Stimulated activated CD4-positive, alpha-beta T cell treated with anti-CD3 and anti-CD28 coated beads, Interleukin-2, amount 100 ng/mL, for 4 hours (primary cell): ENCODE results near the gene STARD10.
A peak's percentile ranks its signal among the peaks of the same experiment; 100 is the strongest.

Experiments used
- DNase-seq: peaks from one replicate; pipeline ENCODE4 v3.0.0-alpha.2; 2020; ENCODE audit warnings: low read depth

The STARD10 gene

GRCh38 chr11:72724851-72725723 lies 68.8 kb downstream of the STARD10 start:
- DNase-seq: peak; percentile 73

- no peak for DNase-seq
Observed at GRCh38 chr11:72724021-72724551, 69.8 kb downstream of the STARD10 start.

GRCh38 chr11:72723508-72723907 lies 70.3 kb downstream of the STARD10 start:
- no peak for DNase-seq

GRCh38 chr11:72722050-72722748 lies 71.6 kb downstream of the STARD10 start:
- peak; percentile 73 for DNase-seq

- DNase-seq: no peak
Observed at GRCh38 chr11:72721689-72722049, 72.2 kb downstream of the STARD10 start.

- DNase-seq: no peak
Observed at GRCh38 chr11:72721276-72721675, 72.6 kb downstream of the STARD10 start.

- DNase-seq: no peak
Observed at GRCh38 chr11:72720784-72721183, 73.1 kb downstream of the STARD10 start.

GRCh38 chr11:72720047-72720446 lies 73.8 kb downstream of the STARD10 start:
- DNase-seq: no peak

GRCh38 chr11:72719551-72719950 lies 74.3 kb downstream of the STARD10 start:
- no peak for DNase-seq

GRCh38 chr11:72719144-72719543 lies 74.7 kb downstream of the STARD10 start:
- no peak for DNase-seq

- no peak for DNase-seq
Observed at GRCh38 chr11:72718101-72718501, 75.7 kb downstream of the STARD10 start.

- no peak for DNase-seq
Observed at GRCh38 chr11:72716788-72717435, 76.9 kb downstream of the STARD10 start.

GRCh38 chr11:72716290-72716689 lies 77.6 kb downstream of the STARD10 start:
- DNase-seq: no peak

GRCh38 chr11:72712841-72713240 lies 81.0 kb downstream of the STARD10 start:
- no peak for DNase-seq

GRCh38 chr11:72712168-72712751 lies 81.6 kb downstream of the STARD10 start:
- DNase-seq: no peak

- no peak for DNase-seq
Observed at GRCh38 chr11:72711141-72711540, 82.7 kb downstream of the STARD10 start.

- no peak for DNase-seq
Observed at GRCh38 chr11:72710278-72710677, 83.6 kb downstream of the STARD10 start.

- no peak for DNase-seq
Observed at GRCh38 chr11:72709478-72710238, 84.2 kb downstream of the STARD10 start.

- DNase-seq: no peak
Observed at GRCh38 chr11:72707032-72707431, 86.8 kb downstream of the STARD10 start.

- no peak for DNase-seq
Observed at GRCh38 chr11:72706579-72706978, 87.3 kb downstream of the STARD10 start.
